ENCODE data around the gene POLR2J.

- TF ChIP-seq, protein P1, sequence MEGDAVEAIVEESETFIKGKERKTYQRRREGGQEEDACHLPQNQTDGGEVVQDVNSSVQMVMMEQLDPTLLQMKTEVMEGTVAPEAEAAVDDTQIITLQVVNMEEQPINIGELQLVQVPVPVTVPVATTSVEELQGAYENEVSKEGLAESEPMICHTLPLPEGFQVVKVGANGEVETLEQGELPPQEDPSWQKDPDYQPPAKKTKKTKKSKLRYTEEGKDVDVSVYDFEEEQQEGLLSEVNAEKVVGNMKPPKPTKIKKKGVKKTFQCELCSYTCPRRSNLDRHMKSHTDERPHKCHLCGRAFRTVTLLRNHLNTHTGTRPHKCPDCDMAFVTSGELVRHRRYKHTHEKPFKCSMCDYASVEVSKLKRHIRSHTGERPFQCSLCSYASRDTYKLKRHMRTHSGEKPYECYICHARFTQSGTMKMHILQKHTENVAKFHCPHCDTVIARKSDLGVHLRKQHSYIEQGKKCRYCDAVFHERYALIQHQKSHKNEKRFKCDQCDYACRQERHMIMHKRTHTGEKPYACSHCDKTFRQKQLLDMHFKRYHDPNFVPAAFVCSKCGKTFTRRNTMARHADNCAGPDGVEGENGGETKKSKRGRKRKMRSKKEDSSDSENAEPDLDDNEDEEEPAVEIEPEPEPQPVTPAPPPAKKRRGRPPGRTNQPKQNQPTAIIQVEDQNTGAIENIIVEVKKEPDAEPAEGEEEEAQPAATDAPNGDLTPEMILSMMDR (IDR thresholded peaks at IDR 0.05): peak in 2 of 4 experiments; percentile 31 to 54
- TF ChIP-seq POLR2A (IDR thresholded peaks at IDR 0.05): peak in 1 of 2 donors; percentile 63
- TF ChIP-seq EP300 (IDR thresholded peaks at IDR 0.05): no peak
These were observed 14.0 kb downstream of the POLR2J start, which contains the start of the genes ALKBH4 and LRWD1 for GRCh38 chr7:102464577-102465280.

Measured in gastroesophageal sphincter (tissue), 3 donors.